SK-N-SH (cell line): ENCODE results near the gene MAMDC4. TPM values are rescaled to one million over a fixed set of nuclear protein-coding genes. Genes with fewer than 3 reads are reported as not detected.

Experiments
- CTCF ChIA-PET: fragments of 300-600, 350-600 bp; formaldehyde crosslinking; extraction: SDS; loops from one replicate; lab custom pipeline; 2021; lab: Yijun Ruan, JAX
- POLR2A ChIA-PET: fragments of 350-600 bp; sonication (Branson Sonifier 250); formaldehyde crosslinking; extraction: SDS; loops from one replicate; lab custom pipeline; 2020; ENCODE audit warnings: antibody characterized with exemption, inconsistent platforms; lab: Yijun Ruan, JAX
- DNase-seq: peaks from one replicate; pipeline ENCODE4 v3.0.0; 2012
- H2AFZ ChIP-seq: fragments of 200-600 bp; sonication (generic); 2 replicates; pipeline ENCODE4 v1.8.1; 2016; ENCODE audit warnings: antibody characterized with exemption, mild to moderate bottlenecking, low read depth
- H3F3A ChIP-seq: fragments of 200-600 bp; sonication (generic); replicated peaks from 2 replicates; pipeline ENCODE3; 2016; ENCODE audit warnings: antibody characterized with exemption, mild to moderate bottlenecking; ENCODE audit not compliant: insufficient read depth
- H3K27ac ChIP-seq, 2 experiments: fragments of 200-500 bp in 1 of 2; fragments of 200-600 bp in 1 of 2; sonication (Bioruptor generic) in 1 of 2; sonication (generic), shearing (Covaris generic) in 1 of 2; 2 replicates each; pipeline versions ENCODE4 v1.5.1 to v1.6.1; 2014 to 2016; ENCODE audit warnings: low read depth in 2 of 2, inconsistent platforms in 1 of 2, low read length in 1 of 2, mild to moderate bottlenecking in 1 of 2, mixed read lengths in 1 of 2
- H3K27me3 ChIP-seq: fragments of 200-600 bp; sonication (generic), shearing (Covaris generic); 2 replicates; pipeline ENCODE4 v1.6.1; 2016; ENCODE audit warnings: mixed run types; ENCODE audit not compliant: insufficient read depth
- H3K36me3 ChIP-seq, 2 experiments: fragments of 200-500 bp in 1 of 2; fragments of 200-600 bp in 1 of 2; sonication (Bioruptor generic) in 1 of 2; sonication (generic) in 1 of 2; replicated peaks in 1 of 2; 2 replicates each; pipeline versions ENCODE3 to v1.5.1; 2014 to 2016; ENCODE audit warnings: low read length in 1 of 2, mild to moderate bottlenecking in 1 of 2; ENCODE audit not compliant: insufficient read depth in 2 of 2, control insufficient read depth in 1 of 2
- H3K4me1 ChIP-seq, 2 experiments: fragments of 200-500 bp in 1 of 2; fragments of 200-600 bp in 1 of 2; sonication (Bioruptor generic) in 1 of 2; sonication (generic), shearing (Covaris generic) in 1 of 2; 2 replicates each; pipeline versions ENCODE4 v1.5.1 to v1.6.1; 2014 to 2016; ENCODE audit warnings: low read depth in 1 of 2, low read length in 1 of 2, mixed run types in 1 of 2; ENCODE audit not compliant: insufficient read depth in 2 of 2, control insufficient read depth in 1 of 2
- H3K4me2 ChIP-seq: fragments of 200-600 bp; sonication (generic), shearing (Covaris generic); 2 replicates; pipeline ENCODE4 v1.6.1; 2017; ENCODE audit warnings: mixed run types
- H3K4me3 ChIP-seq, 2 experiments: fragments of 200-500 bp in 1 of 2; fragments of 200-600 bp in 1 of 2; sonication (Bioruptor generic) in 1 of 2; sonication (generic), shearing (Covaris generic) in 1 of 2; 2 replicates each; pipeline versions ENCODE4 v1.5.1 to v1.8.1; 2014 to 2016; ENCODE audit warnings: low read depth in 2 of 2, inconsistent platforms in 1 of 2, low read length in 1 of 2, mild to moderate bottlenecking in 1 of 2, mixed read lengths in 1 of 2, moderate library complexity in 1 of 2
- H3K79me2 ChIP-seq: fragments of 200-600 bp; sonication (generic); 2 replicates; pipeline ENCODE4 v1.8.1; 2017; ENCODE audit warnings: mild to moderate bottlenecking; ENCODE audit not compliant: insufficient read depth
- H3K9ac ChIP-seq: fragments of 200-600 bp; sonication (generic); 2 replicates; pipeline ENCODE4 v1.6.1; 2017; ENCODE audit warnings: mixed run types
- H3K9me2 ChIP-seq: fragments of 200-600 bp; sonication (generic); 2 replicates; pipeline ENCODE4 v1.6.1; 2017; ENCODE audit warnings: mixed run types
- H3K9me3 ChIP-seq: fragments of 200-600 bp; sonication (generic); 2 replicates; pipeline ENCODE4 v1.6.1; 2017; ENCODE audit warnings: mixed run types, mild to moderate bottlenecking, moderate library complexity
- H4K20me1 ChIP-seq: fragments of 200-600 bp; sonication (generic); 2 replicates; pipeline ENCODE4 v1.6.1; 2017; ENCODE audit warnings: mild to moderate bottlenecking, mixed run types; ENCODE audit not compliant: insufficient read depth
- CHD2 ChIP-seq: fragments of 150-350 bp; IDR thresholded peaks from 2 replicates; pipeline ENCODE4 v1.6.1; 2018; ENCODE audit warnings: low read length; ENCODE audit not compliant: partially characterized antibody
- ELF1 ChIP-seq: IDR thresholded peaks from 2 replicates; pipeline ENCODE4 v1.4.0; 2012
- EP300 ChIP-seq, 2 experiments: IDR thresholded peaks; 2 replicates each; pipeline versions ENCODE4 v1.4.0 to v1.6.1; 2012; ENCODE audit warnings: borderline replicate concordance in 1 of 2, low read depth in 1 of 2, low read length in 1 of 2
- EZH2phosphoT487 ChIP-seq: fragments of 200-600 bp; sonication (generic); IDR thresholded peaks from 2 replicates; pipeline ENCODE4 v1.6.1; 2017; ENCODE audit warnings: low read depth, mixed run types, mild to moderate bottlenecking, antibody characterized with exemption, moderate library complexity, borderline replicate concordance
- FOXJ3 ChIP-seq: sonication (generic); formaldehyde crosslinking; IDR thresholded peaks from 2 replicates; pipeline ENCODE4 v1.5.1; 2020; ENCODE audit warnings: mild to moderate bottlenecking, missing genetic modification reagents
- GABPA ChIP-seq: IDR thresholded peaks from 2 replicates; pipeline ENCODE4 v1.4.0; 2012; ENCODE audit warnings: low read depth, mild to moderate bottlenecking
- IRF3 ChIP-seq: fragments of 150-350 bp; IDR thresholded peaks from 2 replicates; pipeline ENCODE4 v1.6.1; 2016; ENCODE audit warnings: mild to moderate bottlenecking, low read depth, low read length
- JUND ChIP-seq: IDR thresholded peaks from 2 replicates; pipeline ENCODE4 v1.4.0; 2012
- MEF2A ChIP-seq: IDR thresholded peaks from 2 replicates; pipeline ENCODE4 v1.4.0; 2012; ENCODE audit warnings: low read depth, borderline replicate concordance
- NRF1 ChIP-seq: IDR thresholded peaks from 2 replicates; pipeline ENCODE4 v1.6.1; 2012; ENCODE audit warnings: low read depth, mild to moderate bottlenecking, low read length
- PBX3 ChIP-seq: IDR thresholded peaks from 2 replicates; pipeline ENCODE4; 2012
- POLR2AphosphoS5 ChIP-seq: IDR thresholded peaks from 2 replicates; pipeline ENCODE4 v1.6.1; 2012; ENCODE audit warnings: low read depth, low read length
- RAD21 ChIP-seq: IDR thresholded peaks from 2 replicates; pipeline ENCODE4 v1.6.1; 2012; ENCODE audit warnings: mild to moderate bottlenecking, low read length
- RCOR1 ChIP-seq: fragments of 150-350 bp; IDR thresholded peaks from 2 replicates; pipeline ENCODE4 v1.6.1; 2017; ENCODE audit warnings: antibody characterized with exemption, low read length
- TAF1 ChIP-seq: IDR thresholded peaks from 2 replicates; pipeline ENCODE4 v1.6.1; 2012; ENCODE audit warnings: low read depth, mild to moderate bottlenecking, low read length, moderate library complexity, borderline replicate concordance
- TCF12 ChIP-seq: IDR thresholded peaks from 2 replicates; pipeline ENCODE4 v1.4.0; 2012
- YY1 ChIP-seq: IDR thresholded peaks from 2 replicates; pipeline ENCODE4 v1.4.0; 2012; ENCODE audit warnings: low read depth, mild to moderate bottlenecking
- WGBS: methylation state at CpG from one replicate; pipeline ENCODE4 v1.1.6; 2017; ENCODE audit warnings: low lambda C conversion rate; 5-methylcytosine and 5-hydroxymethylcytosine counted together
- polyA plus RNA-seq, 3 experiments: library from polyadenylated mRNA; depleted of rRNA; stranded (reverse); fragments of >200 nt; gene quantifications; 2 replicates each; pipeline ENCODE4 v1.2.3, GENCODE V29; 2012

Gene MAMDC4
- polyA plus RNA-seq, 1 of the 3 experiments (the other 2 are of a cell fraction) = 4.2 TPM

GRCh38 chr9:136826703-136827582 is 25.2 kb upstream of the MAMDC4 start:
- H3K4me1 ChIP-seq = no peaks in the 10 kb centered on the region
- H3K4me2 ChIP-seq = no peak overlapping the region
- TF ChIP-seq TCF12 = no peak
- no peak for TF ChIP-seq JUND
- no peak for TF ChIP-seq EP300 (IDR thresholded peaks at IDR 0.05; ENCODE audit: borderline replicate concordance in 1 of 2, low read depth in 1 of 2, low read length in 1 of 2)
- TF ChIP-seq YY1 = no peak
- TF ChIP-seq RCOR1 = no peak
- TF ChIP-seq IRF3 = no peak
- TF ChIP-seq PBX3 = no peak
- no peak for TF ChIP-seq EZH2phosphoT487
- TF ChIP-seq TAF1 = no peak
- TF ChIP-seq GABPA = no peak
- no peak for TF ChIP-seq ELF1
- TF ChIP-seq RAD21 = no peak
- no peak for TF ChIP-seq FOXJ3 (CRISPR knock-in tag)
- TF ChIP-seq CHD2 = no peak
- no peak for TF ChIP-seq MEF2A
- TF ChIP-seq POLR2AphosphoS5 = no peak
- TF ChIP-seq NRF1 = no peak
- no peak overlapping the region for H3K4me3 ChIP-seq
- no peaks in the 10 kb centered on the region for H3K79me2 ChIP-seq
- H3K9ac ChIP-seq = no peak overlapping the region
- no peak overlapping the region for H2AFZ ChIP-seq
- no peak for DNase-seq
- no peaks in the 10 kb centered on the region for H3K9me3 ChIP-seq
- H4K20me1 ChIP-seq = peaks cover 6% of the 10 kb centered on the region; the same call in 1 of the 2 replicates
- ChIA-PET POLR2A (interaction anchor here (1.0 kb wide), 1 partner anchor 11 kb away, joined by 3 read pairs; no protein-coding TSS in a partner anchor), CTCF (interaction anchor here (0.9 to 1.5 kb wide), 4 partner anchors 10 to 38 kb away, joined by 3 to 4 read pairs (median 4); partner anchors contain the start of gene AJM1)
- no peaks in the 10 kb centered on the region for H3K9me2 ChIP-seq
- no peaks in the 10 kb centered on the region for H3F3A ChIP-seq
- WGBS = 100% methylated on average over 10 of the region's 24 CpGs
- no peaks in the 10 kb centered on the region for H3K27me3 ChIP-seq
- peaks cover 7 to 77% of the 10 kb centered on the region in 2 experiments for H3K36me3 ChIP-seq
- no peak overlapping the region; a peak in 1 of 4 replicates for H3K27ac ChIP-seq
